Right lobe of liver (tissue), 4 donors: ENCODE data around the gene ANKRD29.

Experiments
- POLR2A ChIP-seq: fragments of 450-650 bp; IDR thresholded peaks from one replicate; pipeline ENCODE4 v1.6.1; 2017; ENCODE audit warnings: antibody characterized with exemption, mild to moderate bottlenecking
- TF ChIP-seq, protein P1 (sequence below), 4 donors: fragments of 200-600 bp in 3 of 4; fragments of 450-650 bp in 1 of 4; IDR thresholded peaks; one replicate each; pipeline versions ENCODE4 v1.5.1 to v1.8.0; 2016 to 2022; ENCODE audit warnings: antibody characterized with exemption in 4 of 4, mild to moderate bottlenecking in 2 of 4
- donor health status: DM: no; HTN: no; CAD: no.
- donor health status: DM: no; HTN: no; CAD: no.
- donor health status: DM: no; HTN: yes; CAD: no.

GRCh38 chr18:23552505-23552904 lies 110.2 kb downstream of the ANKRD29 start:
- TF ChIP-seq, protein P1, sequence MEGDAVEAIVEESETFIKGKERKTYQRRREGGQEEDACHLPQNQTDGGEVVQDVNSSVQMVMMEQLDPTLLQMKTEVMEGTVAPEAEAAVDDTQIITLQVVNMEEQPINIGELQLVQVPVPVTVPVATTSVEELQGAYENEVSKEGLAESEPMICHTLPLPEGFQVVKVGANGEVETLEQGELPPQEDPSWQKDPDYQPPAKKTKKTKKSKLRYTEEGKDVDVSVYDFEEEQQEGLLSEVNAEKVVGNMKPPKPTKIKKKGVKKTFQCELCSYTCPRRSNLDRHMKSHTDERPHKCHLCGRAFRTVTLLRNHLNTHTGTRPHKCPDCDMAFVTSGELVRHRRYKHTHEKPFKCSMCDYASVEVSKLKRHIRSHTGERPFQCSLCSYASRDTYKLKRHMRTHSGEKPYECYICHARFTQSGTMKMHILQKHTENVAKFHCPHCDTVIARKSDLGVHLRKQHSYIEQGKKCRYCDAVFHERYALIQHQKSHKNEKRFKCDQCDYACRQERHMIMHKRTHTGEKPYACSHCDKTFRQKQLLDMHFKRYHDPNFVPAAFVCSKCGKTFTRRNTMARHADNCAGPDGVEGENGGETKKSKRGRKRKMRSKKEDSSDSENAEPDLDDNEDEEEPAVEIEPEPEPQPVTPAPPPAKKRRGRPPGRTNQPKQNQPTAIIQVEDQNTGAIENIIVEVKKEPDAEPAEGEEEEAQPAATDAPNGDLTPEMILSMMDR (IDR thresholded peaks at IDR 0.05): no peak
- no peak for TF ChIP-seq POLR2A
